Fibroblast of villous mesenchyme (primary cell): ENCODE measurements around the gene PLXNC1. TPM values are rescaled to one million over a fixed set of nuclear protein-coding genes. Genes with fewer than 3 reads are reported as not detected.

Experiments
- DNase-seq: peaks from one replicate; pipeline ENCODE4 v3.0.0-alpha.2; 2010; ENCODE audit warnings: low read depth
- H3K4me3 ChIP-seq: 2 replicates; pipeline ENCODE4 v1.5.1; 2011; ENCODE audit warnings: low read depth, mild to moderate bottlenecking, low read length
- CTCF ChIP-seq: IDR thresholded peaks from 2 replicates; pipeline ENCODE4 v1.5.1; 2012; ENCODE audit warnings: low read depth, mild to moderate bottlenecking, low read length; ENCODE audit not compliant: insufficient read depth
- total RNA-seq: library from RNA; depleted of rRNA; stranded (reverse); fragments of >200 nt; gene quantifications from 2 replicates; pipeline ENCODE4 v1.2.3, GENCODE V29; 2012

PLXNC1 gene
- total RNA-seq, 1 donor: 0.86 TPM

- TF ChIP-seq CTCF: no peak
- H3K4me3 ChIP-seq: no peak overlapping the region
- no peak for DNase-seq
Measured at GRCh38 chr12:94261119-94261518, 112.7 kb downstream of the PLXNC1 start.

GRCh38 chr12:94261786-94262185 lies 113.4 kb downstream of the PLXNC1 start:
- TF ChIP-seq CTCF: no peak
- H3K4me3 ChIP-seq: peak overlapping the region; percentile 66
- no peak for DNase-seq

GRCh38 chr12:94262228-94263010 lies 114.0 kb downstream of the PLXNC1 start:
- no peak for TF ChIP-seq CTCF
- DNase-seq: peak; percentile 93
- H3K4me3 ChIP-seq: peak overlapping the region; percentile 66

GRCh38 chr12:94263011-94263811 lies 114.8 kb downstream of the PLXNC1 start:
- TF ChIP-seq CTCF: no peak
- peak overlapping the region; percentile 66 for H3K4me3 ChIP-seq
- no peak for DNase-seq

GRCh38 chr12:94263905-94264561 lies 115.7 kb downstream of the PLXNC1 start:
- no peak overlapping the region for H3K4me3 ChIP-seq
- no peak for TF ChIP-seq CTCF
- no peak for DNase-seq

GRCh38 chr12:94264736-94265485 lies 116.5 kb downstream of the PLXNC1 start:
- no peak for DNase-seq
- no peak for TF ChIP-seq CTCF
- no peak overlapping the region for H3K4me3 ChIP-seq
